GM12878 (cell line): Measurements from ENCODE around the gene LAMA2.

ENCODE experiments used
- CTCF ChIP-seq, 3 experiments: IDR thresholded peaks in 2 of 3; conservative IDR thresholded peaks in 1 of 3; 2 replicates each; pipeline ENCODE4 v1.5.1; 2011; ENCODE audit warnings: low read depth in 3 of 3, low read length in 3 of 3, mild to moderate bottlenecking in 3 of 3, control low read depth in 2 of 3, moderate library complexity in 2 of 3, inconsistent platforms in 1 of 3, mixed read lengths in 1 of 3; ENCODE audit not compliant: control insufficient read depth in 2 of 3, insufficient read depth in 1 of 3; ENCODE audit errors: extremely low read depth in 1 of 3
- E2F8 ChIP-seq: fragments of 450-650 bp; IDR thresholded peaks from 2 replicates; pipeline ENCODE4 v1.6.1; 2018; ENCODE audit warnings: mild to moderate bottlenecking, low read depth, moderate library complexity; ENCODE audit not compliant: partially characterized antibody
- EP300 ChIP-seq, 2 experiments: fragments of 150-350 bp in 1 of 2; IDR thresholded peaks; 2 replicates each; pipeline ENCODE4 v1.6.1; 2011 to 2012; ENCODE audit warnings: low read depth in 2 of 2, low read length in 2 of 2, borderline replicate concordance in 1 of 2, improper control_type of control experiment in 1 of 2, inconsistent platforms in 1 of 2; ENCODE audit not compliant: control insufficient read depth in 1 of 2
- MAX ChIP-seq: IDR thresholded peaks from 2 replicates; pipeline ENCODE4 v1.6.1; 2012; ENCODE audit warnings: low read depth, low read length, improper control_type of control experiment
- MXI1 ChIP-seq: fragments of 150-350 bp; IDR thresholded peaks from 2 replicates; pipeline ENCODE4 v1.6.1; 2011; ENCODE audit warnings: low read depth, mild to moderate bottlenecking, inconsistent platforms, low read length, improper control_type of control experiment
- NKRF ChIP-seq: fragments of 450-650 bp; conservative IDR thresholded peaks from 2 replicates; pipeline ENCODE4 v1.6.1; 2017; ENCODE audit warnings: mild to moderate bottlenecking, moderate library complexity
- POLR2A ChIP-seq: IDR thresholded peaks from 2 replicates; pipeline ENCODE4 v1.6.1; 2011; ENCODE audit warnings: low read depth, mild to moderate bottlenecking, low read length
- USF1 ChIP-seq: IDR thresholded peaks from 2 replicates; pipeline ENCODE4 v1.6.1; 2011; ENCODE audit warnings: borderline replicate concordance, low read depth, mild to moderate bottlenecking, moderate library complexity, mixed read lengths, low read length; ENCODE audit not compliant: insufficient read depth; ENCODE audit errors: extremely low read length
- ZSCAN29 ChIP-seq: fragments of 450-650 bp; IDR thresholded peaks from 2 replicates; pipeline ENCODE4 v1.6.1; 2017; ENCODE audit warnings: mild to moderate bottlenecking, moderate library complexity

- TF ChIP-seq NKRF (no peak), CTCF (IDR thresholded peaks at IDR 0.05 in 2 of 3, conservative IDR thresholded peaks at IDR 0.05 in 1 of 3; ENCODE audit: control insufficient read depth in 2 of 3, extremely low read depth in 1 of 3, insufficient read depth in 1 of 3, low read depth in 3 of 3, low read length in 3 of 3) (no peak), MAX (no peak), EP300 (IDR thresholded peaks at IDR 0.05; ENCODE audit: borderline replicate concordance in 1 of 2, control insufficient read depth in 1 of 2, low read depth in 2 of 2, low read length in 2 of 2) (no peak), ZSCAN29 (no peak), MXI1 (no peak), USF1 (no peak), POLR2A (no peak), E2F8 (no peak)
These were observed 232.5 kb downstream of the LAMA2 start for GRCh38 chr6:129115471-129115870.
